ENCODE results near the gene TNFRSF17.

TNFRSF17 gene

GRCh38 chr16:12009922-12010321, 44.9 kb downstream of the TNFRSF17 start:
- Histone ChIP-seq H3K4me3 (ENCODE audit: low read length) (no peak overlapping the region), H3K27ac (ENCODE audit: low read depth, low read length) (no peak overlapping the region), H3K9ac (ENCODE audit: low read depth, low read length) (no peak overlapping the region), H3K27me3 (ENCODE audit: insufficient read depth, low read length) (no peaks in the 10 kb centered on the region), H3K9me3 (ENCODE audit: insufficient read depth, low read depth, low read length) (no peaks in the 10 kb centered on the region), H3K36me3 (ENCODE audit: insufficient read depth, low read length) (no peaks in the 10 kb centered on the region), H3K4me1 (ENCODE audit: insufficient read depth, low read length) (no peaks in the 10 kb centered on the region)
- WGBS, result 83% methylated on average over 2 of the region's 2 CpGs

DNA sequence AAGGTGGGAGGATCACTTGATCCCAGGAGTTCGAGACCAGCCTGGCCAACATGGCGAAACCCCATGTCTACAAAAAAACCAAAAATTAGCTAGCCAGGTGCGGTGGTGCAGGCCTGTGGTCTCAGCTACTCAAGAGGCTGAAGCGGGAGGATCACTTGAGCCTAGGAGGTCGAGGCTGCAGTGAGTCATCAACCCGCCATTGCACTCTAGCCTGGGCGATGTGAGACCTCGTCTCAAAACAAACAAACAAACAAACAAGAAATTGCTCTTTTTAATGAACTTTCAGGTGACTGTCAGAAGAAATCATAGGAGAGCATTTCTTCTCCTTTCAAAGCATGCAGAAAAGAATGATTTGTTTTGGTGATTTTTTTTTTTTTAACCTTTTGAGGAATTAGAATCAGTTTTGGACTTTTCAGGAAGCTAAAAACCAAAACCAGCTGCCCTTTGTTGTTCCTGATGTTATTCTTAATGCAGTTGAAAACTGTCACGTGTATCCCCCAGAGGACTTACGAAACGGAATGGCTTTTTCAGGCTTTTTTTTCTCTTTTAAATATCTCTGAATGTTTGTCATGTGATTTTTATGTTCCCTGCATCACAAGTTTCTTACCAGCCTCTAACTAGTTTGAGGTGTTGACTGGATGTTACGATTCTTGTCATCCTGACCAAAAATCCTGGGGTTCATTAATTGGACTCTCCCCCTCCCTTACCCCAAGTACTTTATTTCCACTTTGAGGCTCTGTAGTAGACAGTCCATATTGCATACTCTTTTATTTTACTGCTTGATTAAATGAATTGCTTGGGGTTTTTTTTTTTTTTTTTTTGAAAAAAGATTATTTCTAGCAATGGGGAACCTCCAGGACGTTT, 45.6 kb downstream of the TNFRSF17 start:
- H3K27ac ChIP-seq (ENCODE audit: low read depth, low read length), result no peak overlapping the region
- H3K36me3 ChIP-seq (ENCODE audit: insufficient read depth, low read length), result no peaks in the 10 kb centered on the region
- no peaks in the 10 kb centered on the region for H3K4me1 ChIP-seq (ENCODE audit: insufficient read depth, low read length)
- no peaks in the 10 kb centered on the region for H3K9me3 ChIP-seq (ENCODE audit: insufficient read depth, low read depth, low read length)
- WGBS, result 93% methylated on average over 13 of the region's 13 CpGs
- H3K4me3 ChIP-seq (ENCODE audit: low read length), result no peak overlapping the region
- no peaks in the 10 kb centered on the region for H3K27me3 ChIP-seq (ENCODE audit: insufficient read depth, low read length)
- H3K9ac ChIP-seq (ENCODE audit: low read depth, low read length), result no peak overlapping the region

GRCh38 chr16:12011565-12011964, 46.6 kb downstream of the TNFRSF17 start:
- no peaks in the 10 kb centered on the region for H3K4me1 ChIP-seq (ENCODE audit: insufficient read depth, low read length)
- no peaks in the 10 kb centered on the region for H3K36me3 ChIP-seq (ENCODE audit: insufficient read depth, low read length)
- WGBS, result 100% methylated on average over 3 of the region's 4 CpGs
- no peak overlapping the region for H3K9ac ChIP-seq (ENCODE audit: low read depth, low read length)
- no peaks in the 10 kb centered on the region for H3K27me3 ChIP-seq (ENCODE audit: insufficient read depth, low read length)
- H3K27ac ChIP-seq (ENCODE audit: low read depth, low read length), result no peak overlapping the region
- H3K4me3 ChIP-seq (ENCODE audit: low read length), result no peak overlapping the region
- no peaks in the 10 kb centered on the region for H3K9me3 ChIP-seq (ENCODE audit: insufficient read depth, low read depth, low read length)

DNA sequence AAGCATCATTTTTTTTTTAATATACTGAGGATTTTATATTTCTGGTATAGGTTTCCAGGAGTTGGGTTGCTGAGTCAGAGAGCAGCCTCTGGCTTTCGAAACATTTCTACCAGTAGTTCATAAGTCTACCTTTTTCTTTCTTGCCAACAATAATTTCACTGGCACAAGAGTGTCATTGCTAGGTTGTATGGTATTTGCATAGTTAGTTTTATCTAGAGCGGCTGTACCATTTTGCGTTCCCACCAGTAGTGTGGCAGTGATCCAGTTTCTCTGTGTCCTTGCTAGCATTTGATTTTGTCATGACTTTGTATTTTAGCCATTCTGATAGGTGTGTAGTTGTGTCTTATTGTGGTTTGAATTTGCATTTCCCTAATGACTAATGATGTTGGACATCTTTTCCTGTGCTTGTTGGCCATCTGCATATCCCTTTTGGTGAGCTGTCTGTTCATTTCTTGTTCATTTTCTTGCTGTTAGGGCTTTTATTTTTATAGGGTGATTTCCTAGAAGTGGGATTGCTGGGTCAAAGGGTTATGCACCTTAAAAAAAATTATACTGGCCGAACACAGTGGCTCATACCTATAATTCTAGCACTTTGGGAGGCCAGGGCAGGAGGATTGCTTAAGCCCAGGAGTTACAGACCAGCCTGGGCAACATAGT, 51.4 kb downstream of the TNFRSF17 start:
- no peaks in the 10 kb centered on the region for H3K27me3 ChIP-seq (ENCODE audit: insufficient read depth, low read length)
- no peaks in the 10 kb centered on the region for H3K36me3 ChIP-seq (ENCODE audit: insufficient read depth, low read length)
- 87% methylated on average over 3 of the region's 4 CpGs for WGBS
- no peaks in the 10 kb centered on the region for H3K4me1 ChIP-seq (ENCODE audit: insufficient read depth, low read length)
- no peak overlapping the region for H3K27ac ChIP-seq (ENCODE audit: low read depth, low read length)
- H3K4me3 ChIP-seq (ENCODE audit: low read length), result no peak overlapping the region
- no peaks in the 10 kb centered on the region for H3K9me3 ChIP-seq (ENCODE audit: insufficient read depth, low read depth, low read length)
- H3K9ac ChIP-seq (ENCODE audit: low read depth, low read length), result no peak overlapping the region

DNA sequence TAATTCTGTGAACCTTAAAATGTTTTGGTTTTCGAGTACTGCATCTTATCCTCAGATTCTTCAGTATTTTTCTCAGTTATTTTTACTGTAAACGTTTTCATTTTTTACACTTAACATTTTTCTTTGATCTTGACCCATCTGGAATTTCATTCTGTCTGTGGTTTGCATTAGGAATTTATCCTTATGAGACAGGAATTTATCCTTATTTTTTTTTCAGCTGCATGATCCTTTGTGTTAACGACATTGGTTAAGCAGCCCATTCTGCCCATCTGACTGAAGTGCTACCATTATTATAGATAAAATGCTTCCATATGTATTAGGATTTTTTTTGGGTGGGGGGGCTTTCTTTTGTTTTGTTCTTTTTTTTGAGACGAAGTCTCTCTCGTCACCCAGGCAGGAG, 52.5 kb downstream of the TNFRSF17 start:
- H3K27me3 ChIP-seq (ENCODE audit: insufficient read depth, low read length), result no peaks in the 10 kb centered on the region
- H3K9me3 ChIP-seq (ENCODE audit: insufficient read depth, low read depth, low read length), result no peaks in the 10 kb centered on the region
- no peak overlapping the region for H3K4me3 ChIP-seq (ENCODE audit: low read length)
- 92% methylated on average over 5 of the region's 5 CpGs for WGBS
- H3K9ac ChIP-seq (ENCODE audit: low read depth, low read length), result no peak overlapping the region
- H3K36me3 ChIP-seq (ENCODE audit: insufficient read depth, low read length), result no peaks in the 10 kb centered on the region
- H3K27ac ChIP-seq (ENCODE audit: low read depth, low read length), result no peak overlapping the region
- H3K4me1 ChIP-seq (ENCODE audit: insufficient read depth, low read length), result no peaks in the 10 kb centered on the region
